Keratinocyte (primary cell): Measurements from ENCODE around the gene STX8. TPM values are rescaled to one million over a fixed set of nuclear protein-coding genes. Genes with fewer than 3 reads are reported as not detected.

Source experiments
- DNase-seq: peaks from one replicate; pipeline ENCODE4 v3.0.0-alpha.2; 2011; ENCODE audit warnings: low read depth, missing footprints, low spot score
- FAIRE-seq: peaks from 2 replicates; lab custom pipeline; 2011; peaks lifted over from hg19 to GRCh38; lab: Jason Lieb, UNC
- H2AFZ ChIP-seq: 2 replicates; pipeline ENCODE4 v1.6.0; 2012; ENCODE audit warnings: low read length, control low read depth, inconsistent platforms; ENCODE audit not compliant: control insufficient read depth
- H3K27ac ChIP-seq: 2 replicates; pipeline ENCODE4 v1.5.1; 2011; ENCODE audit warnings: low read length; ENCODE audit not compliant: control insufficient read depth, insufficient read depth
- H3K27me3 ChIP-seq: 3 replicates; pipeline ENCODE4 v1.6.0; 2011; ENCODE audit warnings: low read length; ENCODE audit not compliant: control insufficient read depth, insufficient read depth; ENCODE audit errors: extremely low read depth
- H3K36me3 ChIP-seq, 2 experiments: 2 replicates in 1 of 2; 3 replicates in 1 of 2; pipeline ENCODE4 v1.5.1; 2011; ENCODE audit warnings: low read length in 2 of 2, mild to moderate bottlenecking in 1 of 2; ENCODE audit not compliant: control insufficient read depth in 2 of 2, insufficient read depth in 2 of 2; ENCODE audit errors: extremely low read depth in 1 of 2
- H3K4me1 ChIP-seq: 3 replicates; pipeline ENCODE4 v1.5.1; 2011; ENCODE audit warnings: low read length; ENCODE audit not compliant: control insufficient read depth, insufficient read depth; ENCODE audit errors: extremely low read depth
- H3K4me2 ChIP-seq: 3 replicates; pipeline ENCODE4 v1.6.0; 2011; ENCODE audit warnings: low read depth, low read length; ENCODE audit not compliant: control insufficient read depth, insufficient read depth; ENCODE audit errors: extremely low read depth
- H3K4me3 ChIP-seq, 3 experiments: fragments of 200-600 bp in 1 of 3; sonication (generic) in 1 of 3; 2 replicates in 2 of 3; 3 replicates in 1 of 3; pipeline ENCODE4 v1.5.1; 2011 to 2016; ENCODE audit warnings: low read length in 3 of 3, mild to moderate bottlenecking in 3 of 3, control low read depth in 2 of 3, inconsistent platforms in 1 of 3, low read depth in 1 of 3, mixed read lengths in 1 of 3, mixed run types in 1 of 3, moderate library complexity in 1 of 3; ENCODE audit not compliant: control insufficient read depth in 2 of 3, insufficient read depth in 2 of 3; ENCODE audit errors: extremely low read depth in 1 of 3
- H3K79me2 ChIP-seq: 2 replicates; pipeline ENCODE4 v1.6.0; 2012; ENCODE audit warnings: low read length; ENCODE audit not compliant: control insufficient read depth, insufficient read depth
- H3K9ac ChIP-seq: 3 replicates; pipeline ENCODE4 v1.6.0; 2011; ENCODE audit warnings: low read length; ENCODE audit not compliant: control insufficient read depth, insufficient read depth; ENCODE audit errors: extremely low read depth
- H3K9me1 ChIP-seq: 3 replicates; pipeline ENCODE4 v1.6.0; 2011; ENCODE audit warnings: low read length; ENCODE audit not compliant: control insufficient read depth, insufficient read depth; ENCODE audit errors: extremely low read depth
- H3K9me3 ChIP-seq: 2 replicates; pipeline ENCODE4 v1.5.1; 2012; ENCODE audit warnings: low read depth, low read length; ENCODE audit not compliant: control insufficient read depth
- H4K20me1 ChIP-seq: 3 replicates; pipeline ENCODE4 v1.6.0; 2011; ENCODE audit warnings: low read length; ENCODE audit not compliant: control insufficient read depth, insufficient read depth; ENCODE audit errors: extremely low read depth
- EZH2 ChIP-seq: IDR thresholded peaks from one replicate; pipeline ENCODE4 v1.6.1; 2012; ENCODE audit warnings: inconsistent platforms, mild to moderate bottlenecking, low read length, moderate library complexity
- dilution Hi-C: fragments of 300-500 bp; cut with MboI; formaldehyde crosslinking; loops from one replicate; pipeline ENCODE4 v1.7.0; 2020; ENCODE audit warnings: low sequenced_read_pairs; ENCODE audit not compliant: extremely low pct_ligation_motif_present
- polyA plus RNA-seq, 5 experiments: library from polyadenylated mRNA; depleted of rRNA in 3 of 5; stranded (reverse) in 3 of 5; stranded (forward) in 1 of 5; unstranded in 1 of 5; fragments of >200 nt; gene quantifications; 1 replicate in 1 of 5; 2 replicates in 3 of 5; 3 replicates in 1 of 5; pipeline versions ENCODE4 v1.2.1 to v1.2.3, GENCODE V29; 2011 to 2012; ENCODE audit warnings: missing spikeins in 2 of 5, low read depth in 1 of 5, low replicate concordance in 1 of 5
- TF ChIP-seq, protein P1 (sequence below), 3 experiments: IDR thresholded peaks in 1 of 3; conservative IDR thresholded peaks in 1 of 3; optimal IDR thresholded peaks in 1 of 3; 2 replicates in 2 of 3; 3 replicates in 1 of 3; pipeline versions ENCODE3 to v1.5.1; 2011; ENCODE audit warnings: low read length in 3 of 3, mild to moderate bottlenecking in 3 of 3, moderate library complexity in 2 of 3, control low read depth in 1 of 3, inconsistent platforms in 1 of 3; ENCODE audit not compliant: insufficient read depth in 2 of 3; ENCODE audit errors: extremely low read depth in 1 of 3

The STX8 gene
- polyA plus RNA-seq, 1 donor (not counting 4 experiments of a cell fraction or from before 2014, with no cell fraction given) = 90.3 TPM

DNA sequence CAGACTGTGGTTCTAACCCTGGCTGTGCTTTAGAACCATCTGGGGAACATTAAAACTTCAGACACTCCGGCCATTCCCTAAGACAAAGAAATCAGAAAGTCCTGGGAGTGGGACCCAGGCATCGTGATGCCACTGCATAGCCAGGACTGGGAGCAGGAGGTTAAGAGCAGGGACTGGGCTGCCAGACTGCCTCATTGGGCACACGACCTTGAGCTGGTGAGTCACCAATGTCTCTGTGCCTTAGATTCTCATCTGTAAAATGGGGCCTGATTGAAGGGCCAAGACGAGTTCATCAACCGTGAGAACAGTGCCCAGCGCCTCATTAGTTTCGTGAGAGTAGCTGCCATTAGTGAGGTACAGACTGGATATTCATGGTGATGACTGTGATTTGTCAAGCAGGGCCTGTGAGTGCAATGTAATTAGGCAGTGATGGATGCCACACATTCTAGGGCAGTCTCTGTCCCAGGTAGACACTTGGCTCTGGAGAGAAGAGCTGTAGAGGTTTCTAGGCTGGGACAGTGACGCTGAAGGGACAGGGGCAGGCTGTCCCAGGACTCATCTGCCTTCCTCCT lies 357.5 kb downstream of the STX8 start:
- no peaks in the 10 kb centered on the region for H3K36me3 ChIP-seq
- DNase-seq (no peak), FAIRE-seq (no peak)
- no peaks in the 10 kb centered on the region for H3K4me1 ChIP-seq
- H3K9me1 ChIP-seq = no peaks in the 10 kb centered on the region
- H3K27ac ChIP-seq = no peak overlapping the region
- H2AFZ ChIP-seq = no peak overlapping the region
- H3K4me2 ChIP-seq = no peak overlapping the region
- TF ChIP-seq, protein P1, sequence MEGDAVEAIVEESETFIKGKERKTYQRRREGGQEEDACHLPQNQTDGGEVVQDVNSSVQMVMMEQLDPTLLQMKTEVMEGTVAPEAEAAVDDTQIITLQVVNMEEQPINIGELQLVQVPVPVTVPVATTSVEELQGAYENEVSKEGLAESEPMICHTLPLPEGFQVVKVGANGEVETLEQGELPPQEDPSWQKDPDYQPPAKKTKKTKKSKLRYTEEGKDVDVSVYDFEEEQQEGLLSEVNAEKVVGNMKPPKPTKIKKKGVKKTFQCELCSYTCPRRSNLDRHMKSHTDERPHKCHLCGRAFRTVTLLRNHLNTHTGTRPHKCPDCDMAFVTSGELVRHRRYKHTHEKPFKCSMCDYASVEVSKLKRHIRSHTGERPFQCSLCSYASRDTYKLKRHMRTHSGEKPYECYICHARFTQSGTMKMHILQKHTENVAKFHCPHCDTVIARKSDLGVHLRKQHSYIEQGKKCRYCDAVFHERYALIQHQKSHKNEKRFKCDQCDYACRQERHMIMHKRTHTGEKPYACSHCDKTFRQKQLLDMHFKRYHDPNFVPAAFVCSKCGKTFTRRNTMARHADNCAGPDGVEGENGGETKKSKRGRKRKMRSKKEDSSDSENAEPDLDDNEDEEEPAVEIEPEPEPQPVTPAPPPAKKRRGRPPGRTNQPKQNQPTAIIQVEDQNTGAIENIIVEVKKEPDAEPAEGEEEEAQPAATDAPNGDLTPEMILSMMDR (optimal IDR thresholded peaks at IDR 0.05 in 1 of 3, IDR thresholded peaks at IDR 0.05 in 1 of 3, conservative IDR thresholded peaks at IDR 0.05 in 1 of 3; ENCODE audit: extremely low read depth in 1 of 3, insufficient read depth in 2 of 3, low read length in 3 of 3) = no peak
- TF ChIP-seq EZH2 = no peak
- H3K9ac ChIP-seq = no peak overlapping the region
- H3K79me2 ChIP-seq = no peaks in the 10 kb centered on the region
- no peaks in the 10 kb centered on the region for H4K20me1 ChIP-seq
- H3K9me3 ChIP-seq = peaks cover 2% of the 10 kb centered on the region
- no peaks in the 10 kb centered on the region for H3K27me3 ChIP-seq
- H3K4me3 ChIP-seq = no peak overlapping the region
- dilution Hi-C loops = no loop called here

DNA sequence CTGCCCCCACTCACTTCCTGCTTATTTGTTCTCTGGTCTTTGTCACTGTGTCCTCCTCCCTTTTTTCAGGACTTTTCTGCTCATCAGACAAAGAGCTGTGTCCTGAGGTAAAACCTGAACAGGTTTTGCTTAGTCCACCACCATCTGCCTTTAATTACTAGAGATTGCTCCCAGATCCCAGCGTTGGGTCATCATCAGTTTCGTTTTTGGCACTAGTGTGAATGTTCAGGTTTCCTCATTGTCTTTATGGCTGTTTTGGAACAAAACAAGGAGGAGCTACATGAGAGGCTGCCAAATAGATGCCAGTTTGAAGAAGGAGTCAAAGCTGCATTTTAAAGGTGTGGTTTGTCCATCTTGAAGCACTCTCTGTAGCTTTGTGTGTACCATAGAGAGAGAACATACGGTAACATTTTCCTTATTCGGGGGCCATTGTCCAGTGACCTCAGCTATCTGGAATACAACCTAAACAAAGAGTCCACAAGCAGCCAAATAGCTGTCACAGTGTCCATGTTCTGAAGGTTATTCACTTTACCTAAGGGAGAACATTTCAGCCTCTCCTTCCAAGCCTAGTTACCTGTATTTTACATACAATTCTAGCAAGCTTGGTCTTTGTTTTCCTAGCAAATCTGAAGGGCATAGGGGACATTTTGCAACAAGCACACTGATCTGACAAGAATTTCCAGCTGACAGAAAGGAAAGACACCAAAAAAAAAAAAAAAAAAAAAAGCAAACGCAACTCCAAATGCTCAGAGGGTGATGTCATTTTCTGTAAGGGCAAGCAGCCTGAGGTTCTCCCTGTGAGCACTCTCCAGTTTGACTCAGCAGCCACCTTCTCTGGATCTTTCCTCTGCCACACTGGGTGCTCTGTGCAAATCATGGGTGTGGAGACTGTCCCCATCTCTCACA lies 358.2 kb downstream of the STX8 start:
- Histone ChIP-seq H3K4me2 (no peak overlapping the region), H3K4me3 (no peak overlapping the region), H3K36me3 (no peaks in the 10 kb centered on the region), H3K9me3 (peaks cover 2% of the 10 kb centered on the region), H2AFZ (no peak overlapping the region), H3K27me3 (no peaks in the 10 kb centered on the region), H3K4me1 (no peaks in the 10 kb centered on the region), H3K27ac (no peak overlapping the region), H3K79me2 (no peaks in the 10 kb centered on the region), H3K9me1 (no peaks in the 10 kb centered on the region), H4K20me1 (no peaks in the 10 kb centered on the region), H3K9ac (no peak overlapping the region)
- FAIRE-seq (no peak), DNase-seq (no peak)
- TF ChIP-seq, protein P1 (optimal IDR thresholded peaks at IDR 0.05 in 1 of 3, IDR thresholded peaks at IDR 0.05 in 1 of 3, conservative IDR thresholded peaks at IDR 0.05 in 1 of 3; ENCODE audit: extremely low read depth in 1 of 3, insufficient read depth in 2 of 3, low read length in 3 of 3) = no peak
- TF ChIP-seq EZH2 = no peak
- dilution Hi-C loops = no loop called here
